Mesodermal cell (in vitro differentiated cells): ENCODE data around the gene KIF26B.

Source experiments
- H3K27ac ChIP-seq: 2 replicates; pipeline ENCODE4 v1.7.0; 2013; ENCODE audit warnings: mild to moderate bottlenecking, low read depth, low read length, moderate library complexity; ENCODE audit not compliant: severe bottlenecking
- H3K36me3 ChIP-seq: 2 replicates; pipeline ENCODE4 v1.7.1; 2013; ENCODE audit warnings: mild to moderate bottlenecking, low read length, moderate library complexity; ENCODE audit not compliant: control insufficient read depth, insufficient read depth
- H3K4me1 ChIP-seq: one replicate; pipeline ENCODE4 v1.7.1; 2013; ENCODE audit warnings: mild to moderate bottlenecking, low read length; ENCODE audit not compliant: insufficient read depth, control insufficient read depth, poor library complexity, severe bottlenecking
- H3K4me3 ChIP-seq: 2 replicates; pipeline ENCODE4 v1.7.0; 2013; ENCODE audit warnings: low read length, control low read depth, mild to moderate bottlenecking; ENCODE audit not compliant: insufficient read depth, poor library complexity, severe bottlenecking; ENCODE audit errors: extremely low read depth
- H3K9me3 ChIP-seq: 2 replicates; pipeline ENCODE4 v1.7.1; 2013; ENCODE audit warnings: mild to moderate bottlenecking, low read length, moderate library complexity; ENCODE audit not compliant: control insufficient read depth
- WGBS, 2 experiments: methylation state at CpG; one replicate each; pipeline ENCODE4 v1.1.5; 2013; ENCODE audit warnings: missing lambda C conversion rate in 2 of 2; ENCODE audit not compliant: insufficient coverage in 2 of 2; 5-methylcytosine and 5-hydroxymethylcytosine counted together

KIF26B gene

GRCh38 chr1:245404527-245404926 is 249.7 kb downstream of the KIF26B start:
- Histone ChIP-seq H3K4me3 (no peak overlapping the region), H3K4me1 (no peaks in the 10 kb centered on the region), H3K27ac (no peak overlapping the region), H3K36me3 (no peaks in the 10 kb centered on the region), H3K9me3 (no peaks in the 10 kb centered on the region)
- 73 to 81% methylated on average over 1 of the region's 1 CpG for WGBS, 2 experiments

- no peaks in the 10 kb centered on the region for H3K4me1 ChIP-seq
- no peak overlapping the region for H3K4me3 ChIP-seq
- no peaks in the 10 kb centered on the region for H3K36me3 ChIP-seq
- 82 to 100% methylated on average over 2 of the region's 4 CpGs for whole genome bisulfite sequencing, 2 experiments
- no peak overlapping the region for H3K27ac ChIP-seq
- no peaks in the 10 kb centered on the region for H3K9me3 ChIP-seq
Observed at GRCh38 chr1:245404952-245405351, 250.2 kb downstream of the KIF26B start.

GRCh38 chr1:245406426-245406825 is 251.6 kb downstream of the KIF26B start:
- Histone ChIP-seq H3K9me3 (no peaks in the 10 kb centered on the region), H3K4me1 (no peaks in the 10 kb centered on the region), H3K4me3 (no peak overlapping the region), H3K27ac (no peak overlapping the region), H3K36me3 (no peaks in the 10 kb centered on the region)
- 100% methylated on average over 1 of the region's 2 CpGs for WGBS, 2 experiments

GRCh38 chr1:245407983-245408382 is 253.2 kb downstream of the KIF26B start:
- Histone ChIP-seq H3K4me3 (no peak overlapping the region), H3K36me3 (no peaks in the 10 kb centered on the region), H3K9me3 (no peaks in the 10 kb centered on the region), H3K27ac (no peak overlapping the region), H3K4me1 (no peaks in the 10 kb centered on the region)
- 100% methylated on average over 1 of the region's 2 CpGs; no CpG with 5 or more reads in 1 of the 2 experiments for whole genome bisulfite sequencing, 2 experiments

GRCh38 chr1:245409341-245410195 is 254.8 kb downstream of the KIF26B start:
- Histone ChIP-seq H3K27ac (no peak overlapping the region), H3K4me1 (no peaks in the 10 kb centered on the region), H3K36me3 (no peaks in the 10 kb centered on the region), H3K4me3 (no peak overlapping the region), H3K9me3 (no peaks in the 10 kb centered on the region)
- 85 to 98% methylated on average over 6 to 8 of the region's 9 CpGs for WGBS, 2 experiments

GRCh38 chr1:245411245-245412036 is 256.7 kb downstream of the KIF26B start:
- H3K27ac ChIP-seq, result no peak overlapping the region
- H3K36me3 ChIP-seq, result no peaks in the 10 kb centered on the region
- H3K4me1 ChIP-seq, result no peaks in the 10 kb centered on the region
- H3K9me3 ChIP-seq, result no peaks in the 10 kb centered on the region
- H3K4me3 ChIP-seq, result no peak overlapping the region
- 95 to 96% methylated on average over 8 to 9 of the region's 14 CpGs for WGBS, 2 experiments

GRCh38 chr1:245412306-245412705 is 257.5 kb downstream of the KIF26B start:
- Histone ChIP-seq H3K4me1 (no peaks in the 10 kb centered on the region), H3K36me3 (no peaks in the 10 kb centered on the region), H3K27ac (no peak overlapping the region), H3K9me3 (no peaks in the 10 kb centered on the region), H3K4me3 (no peak overlapping the region)
- 80 to 87% methylated on average over 4 to 5 of the region's 5 CpGs for WGBS, 2 experiments

- WGBS, 2 experiments, result 86% methylated on average over 1 of the region's 2 CpGs; no CpG with 5 or more reads in 1 of the 2 experiments
- no peak overlapping the region for H3K27ac ChIP-seq
- no peaks in the 10 kb centered on the region for H3K4me1 ChIP-seq
- no peak overlapping the region for H3K4me3 ChIP-seq
- no peaks in the 10 kb centered on the region for H3K9me3 ChIP-seq
- no peaks in the 10 kb centered on the region for H3K36me3 ChIP-seq
Observed at GRCh38 chr1:245416781-245417180, 262.0 kb downstream of the KIF26B start.

- Histone ChIP-seq H3K27ac (no peak overlapping the region), H3K4me3 (no peak overlapping the region), H3K36me3 (no peaks in the 10 kb centered on the region), H3K9me3 (no peaks in the 10 kb centered on the region), H3K4me1 (no peaks in the 10 kb centered on the region)
- 84 to 89% methylated on average over 14 of the region's 14 CpGs for WGBS, 2 experiments
Observed at GRCh38 chr1:245418077-245418476, 263.3 kb downstream of the KIF26B start.

GRCh38 chr1:245419461-245419978 is 264.7 kb downstream of the KIF26B start:
- Histone ChIP-seq H3K9me3 (no peaks in the 10 kb centered on the region), H3K4me1 (no peaks in the 10 kb centered on the region), H3K27ac (no peak overlapping the region), H3K36me3 (no peaks in the 10 kb centered on the region), H3K4me3 (no peak overlapping the region)
- 90 to 91% methylated on average over 13 to 14 of the region's 15 CpGs for WGBS, 2 experiments
